GM21367 (cell line): ENCODE data around the gene AGER.
"Not testable (repeated sequence)": the region's sequence is repeated elsewhere in the genome, so short reads cannot be mapped to it uniquely, and the experiment has no call there.

Source experiments
- ATAC-seq: cut with Tn5 transposase; IDR thresholded peaks from one replicate; pipeline ENCODE4 v1.9.1; 2021; ENCODE audit not compliant: unreplicated experiment

AGER gene

GRCh38 chr6:32184084-32184640, at the start of gene AGER:
Gene AGER (minus strand): TSS chr6:32184253. CDS start chr6:32184222, 31 bp downstream.
- no peak for ATAC-seq

- no peak for ATAC-seq
These were observed 42.4 kb upstream of the AGER start for GRCh38 chr6:32226434-32226833.

- no peak for ATAC-seq
These were observed 40.6 kb upstream of the AGER start for GRCh38 chr6:32224696-32225095.

GRCh38 chr6:32223258-32224235, 39.5 kb upstream of the AGER start, which contains the start of gene NOTCH4:
Gene NOTCH4 (minus strand): TSS chr6:32224067. CDS start chr6:32223928, 139 bp downstream.
- ATAC-seq: no peak

- ATAC-seq: no peak
These were observed 38.5 kb upstream of the AGER start for GRCh38 chr6:32222333-32223230.

- no peak for ATAC-seq
These were observed 36.0 kb upstream of the AGER start for GRCh38 chr6:32220021-32220420.

GRCh38 chr6:32218167-32218566, 34.1 kb upstream of the AGER start:
- ATAC-seq: no peak

- ATAC-seq: no peak
These were observed 32.9 kb upstream of the AGER start for GRCh38 chr6:32216998-32217397.

- ATAC-seq: no peak
These were observed 32.2 kb upstream of the AGER start for GRCh38 chr6:32216285-32216684.

- ATAC-seq: no peak
These were observed 31.6 kb upstream of the AGER start for GRCh38 chr6:32215617-32216016.

- ATAC-seq: no peak
These were observed 30.1 kb upstream of the AGER start for GRCh38 chr6:32214126-32214525.

- no peak for ATAC-seq
These were observed 29.6 kb upstream of the AGER start for GRCh38 chr6:32213649-32214048.

GRCh38 chr6:32212076-32212760, 28.2 kb upstream of the AGER start:
- ATAC-seq: no peak

GRCh38 chr6:32211432-32211831, 27.4 kb upstream of the AGER start:
- ATAC-seq: not testable (repeated sequence)

- ATAC-seq: no peak
These were observed 26.1 kb upstream of the AGER start for GRCh38 chr6:32210191-32210601.

GRCh38 chr6:32208996-32209395, 24.9 kb upstream of the AGER start:
- ATAC-seq: no peak

- no peak for ATAC-seq
These were observed 20.2 kb upstream of the AGER start for GRCh38 chr6:32204268-32204715.

- ATAC-seq: no peak
These were observed 19.6 kb upstream of the AGER start for GRCh38 chr6:32203426-32204267.

GRCh38 chr6:32202186-32202585, 18.1 kb upstream of the AGER start:
- ATAC-seq: no peak
